Measurements from ENCODE around the gene ATAD3A. TPM values are rescaled to one million over a fixed set of nuclear protein-coding genes. Genes with fewer than 3 reads are reported as not detected.

The ATAD3A gene
- total RNA-seq, 1 experiment from 2014 or later = 55.8 TPM

DNA sequence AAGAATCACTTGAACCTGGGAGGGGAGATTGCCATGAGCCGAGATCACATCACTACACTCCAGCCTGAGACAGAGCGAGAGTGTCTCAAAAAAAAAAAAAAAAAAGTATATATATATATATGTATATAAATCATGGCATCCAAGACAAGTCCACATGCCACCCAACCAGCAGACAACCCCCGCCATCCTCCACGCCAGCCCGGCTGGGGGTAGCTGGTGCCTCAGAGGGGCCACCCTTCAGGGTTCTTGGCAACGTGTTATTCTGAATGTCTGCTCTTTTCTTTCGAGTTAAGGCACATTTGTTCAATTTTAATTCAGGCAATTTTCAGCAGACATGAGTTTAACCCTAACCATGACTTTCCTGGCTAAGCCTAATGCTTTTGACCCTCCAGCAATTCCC lies 38.1 kb downstream of the ATAD3A start:
- no peak overlapping the region for H4K8ac ChIP-seq (replicated peaks; ENCODE audit: insufficient read length, low read depth, low read length)
- H3T11ph ChIP-seq (ENCODE audit: low read length) = no peak overlapping the region
- H3K79me2 ChIP-seq (ENCODE audit: insufficient read depth, low read length) = no peaks in the 10 kb centered on the region
- peaks cover 2 to 15% (median 11%) of the 10 kb centered on the region in 3 experiments; a peak in 5 of 7 replicates for H3K36me3 Mint-ChIP-seq (ENCODE audit: insufficient read depth in 1 of 3, low read depth in 3 of 3)
- no peaks in the 10 kb centered on the region for H3K4me1 Mint-ChIP-seq
- no peaks in the 10 kb centered on the region for H3K27me3 ChIP-seq (ENCODE audit: insufficient read depth, low read length)
- H3K23me2 ChIP-seq (ENCODE audit: insufficient read length, low read depth, low read length, poor library complexity, severe bottlenecking) = no peaks in the 10 kb centered on the region
- TF ChIP-seq, protein P1, sequence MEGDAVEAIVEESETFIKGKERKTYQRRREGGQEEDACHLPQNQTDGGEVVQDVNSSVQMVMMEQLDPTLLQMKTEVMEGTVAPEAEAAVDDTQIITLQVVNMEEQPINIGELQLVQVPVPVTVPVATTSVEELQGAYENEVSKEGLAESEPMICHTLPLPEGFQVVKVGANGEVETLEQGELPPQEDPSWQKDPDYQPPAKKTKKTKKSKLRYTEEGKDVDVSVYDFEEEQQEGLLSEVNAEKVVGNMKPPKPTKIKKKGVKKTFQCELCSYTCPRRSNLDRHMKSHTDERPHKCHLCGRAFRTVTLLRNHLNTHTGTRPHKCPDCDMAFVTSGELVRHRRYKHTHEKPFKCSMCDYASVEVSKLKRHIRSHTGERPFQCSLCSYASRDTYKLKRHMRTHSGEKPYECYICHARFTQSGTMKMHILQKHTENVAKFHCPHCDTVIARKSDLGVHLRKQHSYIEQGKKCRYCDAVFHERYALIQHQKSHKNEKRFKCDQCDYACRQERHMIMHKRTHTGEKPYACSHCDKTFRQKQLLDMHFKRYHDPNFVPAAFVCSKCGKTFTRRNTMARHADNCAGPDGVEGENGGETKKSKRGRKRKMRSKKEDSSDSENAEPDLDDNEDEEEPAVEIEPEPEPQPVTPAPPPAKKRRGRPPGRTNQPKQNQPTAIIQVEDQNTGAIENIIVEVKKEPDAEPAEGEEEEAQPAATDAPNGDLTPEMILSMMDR (conservative IDR thresholded peaks at IDR 0.05) = no peak
- H4K91ac ChIP-seq (ENCODE audit: insufficient read length, low read depth, low read length) = no peak overlapping the region
- no peak overlapping the region for H3K4me2 ChIP-seq (ENCODE audit: insufficient read depth, insufficient read length, low read length)
- no peak overlapping the region for H3K4me3 Mint-ChIP-seq
- DNase-seq = no peak
- H2AK5ac ChIP-seq (ENCODE audit: insufficient read length, low read length) = no peak overlapping the region
- no peak overlapping the region for H3K27ac Mint-ChIP-seq
- no CpG with 5 or more reads among the region's 7 CpGs for WGBS (ENCODE audit: extremely low coverage, insufficient read length, low lambda C conversion rate)
- no peaks in the 10 kb centered on the region for H3K9me3 ChIP-seq (ENCODE audit: control insufficient read depth, low read depth, low read length)
- H2BK20ac ChIP-seq (ENCODE audit: low read depth, low read length, poor library complexity, severe bottlenecking) = no peak overlapping the region
- H3K27ac ChIP-seq (ENCODE audit: insufficient read length, low read depth, low read length) = no peak overlapping the region
- H3K18ac ChIP-seq (ENCODE audit: insufficient read length, low read depth, low read length) = no peak overlapping the region
- no peak overlapping the region for H3K14ac ChIP-seq (ENCODE audit: insufficient read depth, low read length)
- no peak overlapping the region for H2BK15ac ChIP-seq (ENCODE audit: low read depth, low read length)
- H3K9ac ChIP-seq (ENCODE audit: extremely low read depth, insufficient read length, low read length) = no peak overlapping the region
- no peak overlapping the region for H2BK5ac ChIP-seq (ENCODE audit: insufficient read length, low read length)
- no peaks in the 10 kb centered on the region for H4K20me1 ChIP-seq (ENCODE audit: control insufficient read depth, insufficient read depth, insufficient read length)
- no peak overlapping the region for H3K56ac ChIP-seq (ENCODE audit: insufficient read length, low read depth, low read length)
- H2AFZ ChIP-seq (ENCODE audit: low read length) = no peak overlapping the region
- H2BK12ac ChIP-seq (ENCODE audit: insufficient read length, low read depth, low read length) = no peak overlapping the region
- no peak overlapping the region for H4K5ac ChIP-seq (ENCODE audit: insufficient read length, low read depth, low read length)
- H3K79me1 ChIP-seq (ENCODE audit: insufficient read depth, low read depth, low read length, poor library complexity, severe bottlenecking) = no peaks in the 10 kb centered on the region
- H3K4ac ChIP-seq (ENCODE audit: low read depth, low read length) = no peak overlapping the region
- no peaks in the 10 kb centered on the region; the same call in 1 of the 2 replicates for H3K27me3 Mint-ChIP-seq (ENCODE audit: low read depth)
- H3K4me1 ChIP-seq (ENCODE audit: insufficient read depth, low read length) = no peaks in the 10 kb centered on the region
- no peak overlapping the region for H2BK120ac ChIP-seq (ENCODE audit: low read depth, low read length, poor library complexity, severe bottlenecking)
- H3K9me3 Mint-ChIP-seq = no peaks in the 10 kb centered on the region
- no peak overlapping the region for H3K23ac ChIP-seq (ENCODE audit: insufficient read length, low read depth, low read length)
